HG03342 (cell line): ENCODE data around the gene PPP1R9B.

ENCODE experiments used
- ATAC-seq: cut with Tn5 transposase; IDR thresholded peaks from one replicate; pipeline ENCODE4 v1.9.1; 2021; ENCODE audit warnings: mild to moderate bottlenecking, moderate library complexity; ENCODE audit not compliant: unreplicated experiment

Gene PPP1R9B

DNA sequence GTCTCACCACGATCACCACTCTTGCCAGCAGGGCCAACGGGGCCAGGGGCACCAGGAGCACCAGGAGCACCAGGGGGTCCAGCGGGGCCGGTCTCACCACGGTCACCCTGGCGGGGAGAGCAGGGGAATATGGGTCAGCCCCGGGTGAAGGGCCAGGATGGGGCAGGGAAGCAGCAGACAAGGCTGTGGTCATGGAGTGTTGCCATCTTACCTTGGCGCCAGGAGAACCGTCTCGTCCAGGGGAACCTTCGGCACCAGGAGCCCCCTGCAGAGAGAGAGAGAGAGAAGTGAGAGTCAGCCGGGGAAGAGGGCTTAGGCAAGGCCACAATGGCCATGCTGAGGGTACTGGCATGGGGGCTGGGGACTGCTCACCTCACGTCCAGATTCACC, 38.0 kb upstream of the PPP1R9B start:
- ATAC-seq, result no peak

DNA sequence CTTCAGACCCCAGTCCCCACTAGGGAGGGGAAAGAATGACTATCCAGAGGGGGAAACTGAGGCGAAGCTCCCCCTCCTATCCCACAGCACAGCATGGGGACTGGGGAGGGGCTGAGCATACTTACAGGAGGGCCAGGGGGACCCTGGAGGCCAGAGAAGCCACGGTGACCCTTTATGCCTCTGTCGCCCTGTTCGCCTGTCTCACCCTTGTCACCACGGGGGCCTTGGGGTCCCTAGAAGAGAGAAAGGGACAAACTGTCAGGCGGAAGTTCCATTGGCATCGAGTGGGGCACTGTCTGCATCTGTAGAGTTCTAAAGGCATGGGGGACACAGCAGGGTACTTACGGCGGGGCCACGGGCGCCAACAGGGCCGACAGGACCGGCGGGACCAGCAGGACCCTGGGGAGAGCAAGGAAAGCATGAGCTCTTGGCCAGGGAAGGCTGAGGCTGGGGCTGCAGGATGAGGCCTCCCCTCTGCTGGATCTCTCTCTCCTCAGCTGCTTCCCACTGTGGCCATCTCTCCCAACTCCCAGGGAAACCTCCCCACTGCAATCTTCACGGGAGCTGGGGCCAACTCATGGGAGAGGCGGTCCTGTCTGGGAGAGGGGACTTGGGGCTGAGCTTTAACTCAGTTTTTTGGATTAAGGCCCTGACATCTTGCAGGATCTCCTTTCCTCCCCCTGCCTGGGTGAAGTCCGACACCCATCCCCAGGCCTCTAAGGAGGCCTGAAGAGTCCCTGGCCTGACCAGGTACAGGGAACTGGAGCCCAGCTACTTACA, 37.5 kb upstream of the PPP1R9B start:
- no peak for ATAC-seq

DNA sequence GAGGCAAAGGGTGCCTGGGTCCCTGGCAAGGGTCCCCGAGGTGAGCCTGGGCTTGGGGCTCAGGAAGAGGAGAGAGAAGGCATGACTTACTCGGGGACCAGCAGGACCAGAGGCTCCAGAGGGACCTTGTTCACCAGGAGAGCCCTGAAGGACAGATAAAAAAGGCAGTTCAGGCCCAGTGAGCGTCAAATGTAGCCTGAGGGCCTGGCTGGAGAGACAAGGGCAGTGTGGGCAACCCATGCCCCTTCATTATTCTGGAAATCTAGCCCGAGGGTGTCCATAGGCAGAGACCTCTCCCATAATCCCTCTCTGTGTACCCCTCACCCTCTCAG, 36.9 kb upstream of the PPP1R9B start:
- no peak for ATAC-seq

DNA sequence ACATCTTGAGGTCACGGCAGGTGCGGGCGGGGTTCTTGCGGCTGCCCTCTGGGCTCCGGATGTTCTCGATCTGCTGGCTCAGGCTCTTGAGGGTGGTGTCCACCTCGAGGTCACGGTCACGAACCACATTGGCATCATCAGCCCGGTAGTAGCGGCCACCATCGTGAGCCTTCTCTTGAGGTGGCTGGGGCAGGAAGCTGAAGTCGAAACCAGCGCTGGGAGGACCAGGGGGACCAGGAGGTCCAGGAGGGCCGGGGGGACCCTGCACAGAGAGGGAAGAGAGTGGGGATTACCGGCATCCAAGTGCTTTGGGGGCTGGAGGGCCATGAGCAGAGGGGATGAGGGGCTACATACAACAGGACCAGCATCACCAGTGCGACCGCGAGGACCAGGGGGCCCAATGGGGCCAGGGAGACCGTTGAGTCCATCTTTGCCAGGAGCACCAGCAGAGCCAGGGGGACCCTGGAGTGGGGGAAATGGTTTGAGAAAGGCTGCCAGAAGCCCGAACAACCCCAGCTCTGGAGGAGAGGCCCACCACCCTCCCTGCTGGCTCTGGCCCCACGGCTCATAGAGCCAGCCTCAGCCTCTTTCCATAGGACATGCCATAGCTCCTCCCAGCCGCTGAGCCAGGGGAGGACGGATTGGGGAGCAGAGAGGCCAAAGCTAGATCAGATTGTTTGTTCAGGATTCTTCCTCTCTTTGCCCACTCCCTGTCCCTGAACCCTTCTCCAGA, 36.4 kb upstream of the PPP1R9B start:
- ATAC-seq, result no peak

DNA sequence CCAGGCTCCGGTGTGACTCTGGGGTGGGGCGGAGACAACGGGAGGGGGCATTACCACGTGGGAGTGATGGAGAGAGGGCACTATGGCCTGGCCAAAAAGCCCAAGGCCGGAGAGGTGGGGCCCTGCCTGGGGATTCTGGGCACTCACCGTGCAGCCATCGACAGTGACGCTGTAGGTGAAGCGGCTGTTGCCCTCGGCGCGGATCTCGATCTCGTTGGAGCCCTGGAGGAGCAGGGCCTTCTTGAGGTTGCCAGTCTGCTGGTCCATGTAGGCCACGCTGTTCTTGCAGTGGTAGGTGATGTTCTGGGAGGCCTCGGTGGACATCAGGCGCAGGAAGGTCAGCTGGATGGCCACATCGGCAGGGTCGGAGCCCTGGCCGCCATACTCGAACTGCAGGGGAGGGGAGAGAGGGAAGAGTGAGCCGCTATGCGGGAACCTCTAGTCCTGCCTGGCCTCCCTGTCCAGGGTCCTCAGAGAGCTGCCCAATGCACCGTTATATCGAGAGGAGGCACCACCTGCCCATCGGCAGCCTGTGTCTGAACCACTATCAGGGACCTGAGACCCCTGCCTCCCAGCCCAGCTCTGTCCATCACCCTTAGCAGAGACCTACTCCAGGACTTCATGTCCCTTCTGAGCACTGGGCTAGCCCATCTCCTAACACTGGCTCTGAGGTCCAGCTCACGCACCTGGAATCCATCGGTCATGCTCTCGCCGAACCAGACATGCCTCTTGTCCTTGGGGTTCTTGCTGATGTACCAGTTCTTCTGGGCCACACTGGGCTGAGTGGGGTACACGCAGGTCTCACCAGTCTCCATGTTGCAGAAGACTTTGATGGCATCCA, 35.4 kb upstream of the PPP1R9B start:
- ATAC-seq, result no peak

DNA sequence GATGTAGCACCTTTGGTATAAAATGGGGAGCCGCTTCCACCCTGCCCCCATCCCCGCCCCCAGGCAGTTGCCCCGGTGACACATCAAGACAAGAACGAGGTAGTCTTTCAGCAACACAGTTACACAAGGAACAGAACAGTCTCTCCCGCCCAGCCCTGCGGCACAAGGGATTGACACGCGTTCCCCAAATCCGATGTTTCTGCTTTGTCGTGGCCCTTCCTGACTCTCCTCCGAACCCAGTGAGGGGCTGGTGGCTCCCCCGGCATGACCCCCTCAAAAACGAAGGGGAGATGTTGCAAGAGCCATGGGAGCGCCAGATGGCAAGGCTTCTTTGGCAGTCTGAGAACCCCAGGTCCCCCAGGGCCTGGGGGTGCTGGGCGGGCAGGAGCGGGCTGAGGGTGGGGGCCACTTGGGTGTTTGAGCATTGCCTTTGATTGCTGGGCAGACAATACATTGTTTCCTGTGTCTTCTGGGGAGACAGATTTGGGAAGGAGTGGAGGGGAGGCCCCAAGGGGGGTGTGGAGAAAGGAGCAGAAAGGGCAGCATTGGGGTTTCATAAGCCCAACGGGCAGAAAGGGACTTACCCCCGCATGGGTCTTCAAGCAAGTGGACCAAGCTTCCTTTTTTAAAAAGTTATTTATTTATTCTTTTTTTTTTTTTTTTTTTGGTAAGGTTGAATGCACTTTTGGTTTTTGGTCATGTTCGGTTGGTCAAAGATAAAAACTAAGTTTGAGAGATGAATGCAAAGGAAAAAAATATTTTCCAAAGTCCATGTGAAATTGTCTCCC, 34.3 kb upstream of the PPP1R9B start:
- ATAC-seq, result no peak

DNA sequence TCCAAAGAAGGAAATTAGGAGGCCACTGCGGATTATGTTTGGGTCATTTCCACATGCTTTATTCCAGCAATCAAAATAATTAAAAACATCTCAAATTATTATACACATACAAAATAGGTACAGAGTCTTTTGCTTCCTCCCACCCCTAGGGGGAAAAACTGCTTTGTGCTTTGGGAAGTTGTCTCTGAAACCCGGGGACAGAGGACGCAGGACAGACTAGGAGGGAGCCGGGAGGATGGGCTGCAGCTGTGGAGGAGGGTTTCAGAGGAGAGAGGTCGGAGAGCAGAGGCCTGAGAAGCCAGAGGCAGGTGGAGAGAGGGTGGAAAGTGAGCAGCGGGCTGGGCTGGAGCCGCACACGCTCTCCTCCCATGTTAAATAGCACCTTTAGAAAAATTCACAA, 33.6 kb upstream of the PPP1R9B start:
- no peak for ATAC-seq

DNA sequence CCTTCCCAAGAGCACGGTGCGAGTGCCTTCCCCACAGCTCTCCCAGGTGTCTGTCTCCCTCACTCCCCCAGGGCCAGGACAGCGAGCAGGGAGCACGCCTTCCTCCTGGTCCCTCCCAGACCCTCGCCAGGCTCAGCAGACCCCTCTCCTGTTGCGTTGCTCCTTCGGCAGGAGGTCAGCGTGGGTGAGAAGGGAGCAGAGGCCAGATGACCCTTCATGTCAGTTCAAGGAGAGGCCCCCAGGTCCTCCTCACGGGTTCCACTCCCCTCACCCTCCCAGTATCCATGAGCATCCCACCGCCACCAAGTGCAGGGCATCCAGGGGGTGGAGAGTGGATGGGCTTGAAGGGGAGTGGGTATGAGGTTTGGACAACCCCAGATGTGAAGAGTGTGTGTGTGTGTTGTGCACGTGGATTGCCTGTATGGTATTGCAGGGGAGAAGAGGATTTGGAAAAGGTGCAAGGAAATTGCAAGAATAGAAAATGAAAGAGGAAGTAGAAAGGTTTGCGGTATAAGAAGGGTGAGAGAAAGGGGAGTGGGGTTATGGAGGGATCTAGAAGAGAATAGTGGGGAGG, 33.0 kb upstream of the PPP1R9B start:
- ATAC-seq, result no peak

DNA sequence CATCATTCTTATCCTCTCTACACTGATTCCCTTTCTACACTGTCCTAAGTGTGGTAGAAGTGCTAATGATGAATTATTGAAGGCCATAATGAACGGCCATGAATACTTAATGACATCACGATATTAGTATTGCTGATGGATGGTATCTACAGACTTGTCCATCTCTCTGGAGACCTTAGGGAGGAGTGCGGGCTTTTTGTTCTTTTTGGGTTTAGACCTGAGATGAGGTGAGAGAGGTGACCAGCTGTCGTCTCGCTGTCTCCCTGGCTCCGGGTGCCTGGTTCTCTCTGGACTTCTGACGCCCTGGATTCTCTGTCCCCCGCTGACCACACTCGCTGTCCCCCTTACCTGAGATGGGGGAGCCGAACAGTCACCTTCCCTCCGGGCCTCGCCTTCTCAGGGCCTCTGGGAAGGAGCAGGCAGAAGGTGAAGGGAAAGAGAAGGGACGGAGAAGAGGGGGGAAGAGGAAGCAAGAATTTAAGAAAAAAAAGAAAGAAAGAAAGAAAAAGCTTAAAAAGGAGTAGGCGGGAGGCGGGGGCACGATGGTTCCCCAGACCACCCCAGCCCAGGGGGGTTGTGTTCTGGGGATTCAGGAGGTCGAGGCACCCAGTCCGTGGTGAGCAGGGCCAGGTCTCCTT, 32.4 kb upstream of the PPP1R9B start:
- ATAC-seq, result no peak

DNA sequence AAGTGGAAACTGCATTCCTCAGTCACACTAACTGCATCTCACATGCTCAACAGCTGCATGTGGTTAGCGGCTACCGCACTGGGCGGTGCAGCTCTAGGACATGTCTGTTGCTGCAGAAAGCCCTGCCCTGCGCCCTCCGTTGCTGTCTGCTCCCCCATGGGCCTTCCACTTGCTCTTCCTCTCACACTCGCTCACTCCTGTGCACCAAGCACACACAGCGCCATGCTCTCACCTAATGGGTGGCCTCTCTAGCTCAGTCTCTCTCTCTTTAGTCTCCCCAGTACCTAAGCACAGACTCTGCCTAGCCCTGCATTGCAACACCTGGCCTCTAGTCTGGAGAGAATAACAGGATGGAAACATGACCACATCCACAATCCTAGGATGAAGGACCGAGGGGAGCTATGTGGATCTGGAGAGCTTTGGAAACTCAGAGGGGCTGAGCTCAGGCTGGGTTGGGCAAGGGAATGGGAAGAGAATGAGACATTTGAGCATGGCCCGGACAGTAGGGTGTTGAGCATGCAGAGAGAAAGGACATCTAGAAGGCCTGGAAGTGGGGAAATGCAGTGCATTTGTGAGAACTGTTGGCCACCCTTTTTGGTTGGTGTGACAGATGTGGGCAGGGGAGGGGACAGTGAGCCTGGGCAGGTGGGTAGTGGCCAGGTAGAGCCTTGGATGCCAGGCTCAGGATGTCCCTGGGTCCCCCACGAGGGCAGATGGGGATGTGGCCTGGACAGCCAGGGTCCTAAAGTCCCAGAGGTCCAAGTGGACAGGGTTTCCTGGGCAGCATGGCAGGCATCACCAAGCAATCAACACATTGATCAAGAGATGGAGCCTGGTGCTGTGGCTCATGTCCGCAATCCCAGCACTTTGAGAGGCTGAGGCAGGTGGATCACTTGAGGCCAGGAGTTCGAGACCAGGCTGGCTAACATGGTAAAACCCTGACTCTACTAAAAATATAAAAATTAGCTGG, 31.4 kb upstream of the PPP1R9B start:
- ATAC-seq, result no peak

DNA sequence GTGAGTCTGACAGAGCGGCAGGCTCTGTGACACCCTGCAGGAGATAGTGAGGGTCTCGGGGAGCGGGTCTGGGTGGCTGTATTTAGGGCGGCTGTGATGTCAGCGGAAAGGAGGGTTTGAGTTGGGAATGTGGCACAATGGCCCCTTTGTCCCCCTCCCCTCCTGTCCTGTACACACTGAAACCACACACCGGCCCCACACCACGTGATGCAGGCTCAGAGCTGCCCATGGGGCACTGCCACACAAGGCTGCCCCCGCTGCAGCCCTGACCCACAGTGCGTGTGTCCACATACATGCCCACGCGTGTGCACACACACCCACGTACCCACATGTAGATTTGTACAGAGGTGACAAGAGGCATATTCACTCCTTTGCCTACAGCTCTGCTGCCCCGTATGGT, 30.7 kb upstream of the PPP1R9B start:
- ATAC-seq, result no peak

DNA sequence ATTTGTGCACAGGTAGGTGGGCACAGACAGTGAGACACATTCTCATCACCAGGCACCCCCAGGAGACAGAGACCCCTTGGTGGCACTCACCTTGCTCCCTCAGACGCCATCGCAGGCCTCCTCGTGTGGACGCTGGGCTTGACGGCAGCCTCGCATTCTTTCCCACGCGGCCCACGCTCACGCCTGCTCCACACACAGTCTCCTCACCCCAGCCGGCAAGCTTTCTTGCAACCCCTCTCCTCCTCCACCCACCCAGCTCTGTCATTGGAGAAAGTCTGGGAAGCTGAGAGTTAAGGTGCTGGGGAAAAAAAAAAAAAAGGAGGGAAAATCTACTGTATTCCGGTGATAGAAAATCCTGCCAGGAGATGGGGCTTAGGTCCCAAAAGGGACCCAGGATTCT, 30.1 kb upstream of the PPP1R9B start:
- ATAC-seq, result no peak

DNA sequence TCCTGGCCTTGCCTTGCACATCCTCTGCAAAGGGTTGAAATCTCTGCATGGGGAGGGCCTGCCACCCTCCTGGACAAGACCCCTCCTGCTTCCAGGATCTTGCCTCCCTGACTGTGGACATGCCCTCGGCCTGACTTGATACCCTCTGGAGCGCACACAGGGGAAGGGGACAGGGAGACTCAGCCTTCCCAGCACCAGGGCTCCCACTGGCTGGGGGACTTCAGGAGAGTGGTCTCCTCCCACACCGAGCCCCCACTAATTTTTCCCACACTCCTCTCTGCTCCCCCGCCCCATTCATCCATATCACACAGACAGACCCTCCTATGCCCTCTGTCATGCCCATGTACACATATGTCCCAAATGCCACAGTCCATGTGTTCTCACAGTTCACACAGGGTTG, 29.6 kb upstream of the PPP1R9B start:
- ATAC-seq, result no peak

DNA sequence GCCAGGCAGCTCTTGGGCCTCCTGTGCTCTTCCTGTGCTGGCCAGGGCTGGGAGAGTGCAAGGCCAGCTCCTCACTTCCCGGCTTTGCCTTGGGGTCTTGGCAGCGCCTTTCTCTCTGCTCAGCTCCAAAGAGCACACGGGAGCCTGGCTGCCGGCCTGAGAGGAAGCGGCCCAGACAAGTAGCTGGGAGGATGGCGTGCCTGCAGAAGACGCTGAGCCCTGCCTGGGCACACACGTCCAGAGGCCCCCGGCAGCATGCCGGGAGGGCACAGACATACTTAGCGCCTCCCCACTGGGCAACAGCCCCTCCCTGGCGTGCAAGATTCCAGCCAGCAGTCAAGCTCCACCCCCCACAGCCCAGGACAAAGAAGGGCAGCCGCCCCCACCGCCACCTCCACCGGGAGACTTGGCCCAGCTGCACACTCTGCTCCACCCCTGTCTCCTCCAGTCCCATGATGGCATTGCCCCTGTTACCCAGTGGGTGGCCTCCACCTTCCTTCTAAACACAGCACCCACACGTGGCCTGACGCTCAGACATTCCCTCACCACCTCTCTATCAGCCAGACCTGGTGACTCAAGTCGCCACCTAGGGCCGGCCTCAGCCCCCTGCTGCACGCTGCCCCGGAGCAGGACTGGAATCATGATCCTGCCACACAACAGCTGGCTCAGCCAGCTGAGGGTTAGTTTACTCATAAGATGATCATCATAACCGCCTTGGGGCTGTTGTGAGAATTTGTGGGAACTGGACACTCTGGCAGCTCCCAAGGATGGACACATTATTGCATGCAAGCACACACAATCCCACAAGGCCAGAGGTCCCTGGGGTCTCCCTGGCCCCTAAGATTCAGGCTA, 27.7 kb upstream of the PPP1R9B start:
- no peak for ATAC-seq

DNA sequence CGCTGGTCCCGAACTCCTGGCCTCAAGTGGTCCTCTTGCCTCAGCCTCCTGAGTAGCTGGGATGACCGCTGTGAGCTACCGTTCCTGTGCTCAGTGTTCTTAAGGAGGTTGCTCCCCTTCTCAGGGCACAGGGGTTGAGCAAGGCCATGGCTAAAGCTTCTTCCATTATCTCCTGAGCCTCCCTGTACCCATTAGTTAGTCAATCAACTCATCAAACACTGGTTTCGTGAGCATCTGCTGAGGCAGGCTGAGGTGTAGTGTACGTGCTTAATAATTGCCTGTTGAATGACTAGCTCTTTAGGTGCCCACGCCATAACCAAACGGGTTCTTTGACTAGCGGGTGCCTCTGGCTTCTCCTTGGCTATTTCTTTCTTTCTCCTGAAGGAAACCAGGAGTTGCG, 27.0 kb upstream of the PPP1R9B start:
- ATAC-seq, result no peak

DNA sequence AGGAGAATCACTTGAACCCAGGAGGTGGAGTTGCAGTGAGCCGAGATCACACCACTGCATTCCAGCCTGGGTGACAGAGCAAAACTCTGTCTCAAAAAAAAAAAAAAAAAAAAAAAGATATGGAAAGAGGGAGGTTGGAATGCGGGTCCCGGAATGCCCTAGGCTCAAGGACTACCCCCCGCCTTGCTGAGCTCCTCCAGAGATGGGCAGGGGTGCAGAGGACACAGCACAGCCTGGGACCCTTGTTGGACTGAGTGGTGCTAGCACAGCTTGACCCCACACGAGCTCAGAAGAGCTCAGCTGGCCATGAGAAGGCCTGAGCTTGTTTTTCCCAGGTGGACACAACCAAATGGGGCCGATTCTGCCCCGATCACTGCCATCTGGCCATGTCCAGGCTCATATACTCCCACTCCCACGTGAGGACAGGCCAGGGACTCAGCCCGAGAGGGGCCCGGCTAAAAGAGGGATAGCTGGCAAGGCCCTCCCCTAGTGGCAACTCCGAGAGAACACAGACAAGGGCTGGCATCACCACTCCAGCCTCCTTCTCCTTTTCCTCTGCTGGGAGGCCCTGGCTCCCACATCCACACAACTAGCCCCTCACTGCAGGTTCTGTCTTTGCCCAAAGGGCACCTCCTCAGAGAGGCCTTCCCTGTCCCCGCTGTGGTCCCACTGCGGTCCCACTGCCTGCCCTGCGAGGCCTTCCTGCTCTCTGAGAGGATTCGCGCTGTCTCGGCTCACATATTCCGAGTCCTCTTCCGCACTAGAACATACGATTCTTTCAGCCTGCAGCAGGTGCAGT, 26.3 kb upstream of the PPP1R9B start:
- no peak for ATAC-seq

DNA sequence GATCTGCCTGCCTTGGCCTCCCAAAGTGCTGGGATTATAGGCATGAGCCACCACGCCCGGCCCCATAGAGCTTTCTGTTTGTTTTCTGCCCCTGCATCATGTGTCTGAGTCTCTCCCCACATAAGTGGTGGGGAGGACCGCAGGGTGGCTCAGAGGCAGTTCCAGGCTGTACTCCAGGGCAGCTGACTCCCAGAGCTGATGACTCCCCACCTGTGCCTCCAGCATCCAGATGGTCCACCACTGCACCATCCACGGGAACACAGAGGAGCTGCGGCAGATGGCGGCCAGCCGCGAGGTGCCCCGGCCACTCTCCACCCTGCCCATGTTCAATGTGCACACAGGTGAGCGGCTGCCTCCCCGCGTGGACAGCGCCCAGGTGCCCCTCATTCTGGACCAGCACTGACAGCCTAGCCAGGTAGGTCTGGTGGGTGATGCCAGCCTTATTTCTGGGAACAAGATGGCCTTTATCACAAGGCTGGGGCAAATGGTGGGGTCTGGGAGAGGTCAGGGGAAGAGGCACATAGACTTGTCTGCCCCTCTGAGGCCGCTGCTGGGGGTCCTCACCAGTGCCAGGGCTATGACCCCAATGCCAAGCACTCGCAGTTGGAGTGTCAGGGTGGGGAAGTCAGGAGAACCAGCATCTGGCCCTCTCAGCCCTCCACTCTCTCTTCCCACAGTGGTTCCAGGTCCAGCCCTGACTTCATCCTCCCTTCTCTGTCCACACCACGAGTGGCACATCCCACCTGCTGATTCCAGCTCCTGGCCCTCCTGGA, 24.7 kb upstream of the PPP1R9B start:
- no peak for ATAC-seq
